Measurements from ENCODE around the gene PJVK. TPM values are rescaled to one million over a fixed set of nuclear protein-coding genes. Genes with fewer than 3 reads are reported as not detected.

Gene PJVK
- total and polyA plus RNA-seq, 2 of the 13 experiments (the other 11 are each of a cell fraction or from before 2014, with no cell fraction given), result 1.2 to 2.6 TPM

DNA sequence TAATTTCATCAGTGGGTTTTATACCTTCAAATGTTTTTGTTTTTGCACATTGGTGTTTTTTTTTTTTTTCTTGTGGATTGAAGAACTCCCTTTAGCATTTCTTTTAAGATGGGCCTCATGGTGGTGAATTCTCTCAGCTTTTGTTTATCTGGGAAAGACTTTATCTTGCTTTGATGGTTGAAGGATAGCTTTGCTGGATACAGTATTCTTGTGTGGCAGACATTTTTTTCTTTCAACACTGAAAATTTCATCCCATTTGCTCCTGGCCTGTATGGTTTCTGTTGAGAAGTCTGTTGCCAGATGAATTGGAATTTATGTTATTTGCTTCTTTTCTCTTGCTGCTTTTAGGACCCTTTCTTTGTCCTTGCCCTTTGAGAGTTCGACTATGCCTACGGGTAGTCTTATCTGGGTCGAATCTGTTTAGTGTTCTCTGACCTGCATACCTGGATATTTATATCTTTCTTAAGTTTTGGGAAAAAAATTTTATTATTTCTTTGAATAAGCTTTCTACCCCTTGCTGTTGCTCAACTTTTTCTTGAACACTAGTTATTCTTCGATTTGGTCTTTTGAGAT is 25.8 kb upstream of the PJVK start:
- ATAC-seq, result no peak
- H3K27ac ChIP-seq (ENCODE audit: extremely low read length, insufficient read depth, low read length), result no peak overlapping the region
- no peak for DNase-seq (ENCODE audit: low spot score)
- H3K4me1 ChIP-seq (ENCODE audit: insufficient read depth, low read length), result peaks cover 25% of the 10 kb centered on the region
- H2AFZ ChIP-seq (ENCODE audit: low read length), result no peak overlapping the region
- ChIA-PET CTCF (ENCODE audit: low intra/inter-chr PET ratio, low total read pairs) (no interaction called here), POLR2A (interaction anchor here (1.7 kb wide), 1 partner anchor 26 kb away, joined by 5 read pairs; the partner anchor contains the start of genes PJVK and PRKRA)
- H3K36me3 ChIP-seq (replicated peaks in 1 of 2; ENCODE audit: control insufficient read depth in 1 of 2, insufficient read depth in 2 of 2, low read length in 2 of 2), result no peaks in the 10 kb centered on the region
- BruUV-seq (replicated peaks), result no TSS peak
- 72% methylated on average over 4 of the region's 4 CpGs for whole genome bisulfite sequencing (ENCODE audit: low lambda C conversion rate)
- FAIRE-seq, result no peak
- no peak overlapping the region for H3K4me2 ChIP-seq (ENCODE audit: low read depth, low read length)
- H3K9ac ChIP-seq (ENCODE audit: insufficient read depth, low read depth, low read length), result no peak overlapping the region
- H4K20me1 ChIP-seq (ENCODE audit: insufficient read depth, low read length), result no peaks in the 10 kb centered on the region
- no peaks in the 10 kb centered on the region for H3K79me2 ChIP-seq (ENCODE audit: insufficient read depth, low read length)
- in situ Hi-C loops (cut with HindIII; ENCODE audit: extremely low pct_ligation_motif_present, low pct_unique_long_range_greater_than_20kb) (no loop called here), intact Hi-C loops (cut with micrococcal nuclease; ENCODE audit: unreplicated experiment) (no loop called here)
- no peak overlapping the region for H3K4me3 ChIP-seq (replicated peaks in 1 of 3; ENCODE audit: insufficient read depth in 1 of 3, low read depth in 2 of 3, low read length in 3 of 3)
- peaks cover 7% of the 10 kb centered on the region; the same call in 1 of the 2 replicates for H3K9me3 ChIP-seq (ENCODE audit: low read length)
- no peaks in the 10 kb centered on the region for H3K27me3 ChIP-seq (ENCODE audit: control insufficient read depth in 1 of 2, insufficient read depth in 2 of 2, low read length in 2 of 2)
- TF ChIP-seq FOXO1 (CRISPR knock-in tag; IDR thresholded peaks at IDR 0.05) (no peak), CENPX (CRISPR knock-in tag; IDR thresholded peaks at IDR 0.05) (no peak), TBP (CRISPR knock-in tag; IDR thresholded peaks at IDR 0.05) (no peak), ZNF749 (CRISPR knock-in tag; IDR thresholded peaks at IDR 0.05; ENCODE audit: borderline replicate concordance) (no peak), ZNF180 (CRISPR knock-in tag; IDR thresholded peaks at IDR 0.05; ENCODE audit: borderline replicate concordance, low read depth) (no peak), PLRG1 (conservative IDR thresholded peaks at IDR 0.05) (no peak), HOXA3 (CRISPR knock-in tag; IDR thresholded peaks at IDR 0.05) (no peak), FOSL2 (CRISPR knock-in tag; IDR thresholded peaks at IDR 0.05) (no peak), ZNF879 (CRISPR knock-in tag; IDR thresholded peaks at IDR 0.05) (no peak), ZNF235 (CRISPR knock-in tag; IDR thresholded peaks at IDR 0.05; ENCODE audit: borderline replicate concordance) (no peak), MED1 (CRISPR knock-in tag; IDR thresholded peaks at IDR 0.05) (no peak), EED (CRISPR knock-in tag; IDR thresholded peaks at IDR 0.05) (no peak), ZNF260 (CRISPR knock-in tag; IDR thresholded peaks at IDR 0.05; ENCODE audit: borderline replicate concordance, low read depth) (no peak), GATAD1 (CRISPR knock-in tag; IDR thresholded peaks at IDR 0.05) (no peak)
- TF ChIP-seq, protein P1, sequence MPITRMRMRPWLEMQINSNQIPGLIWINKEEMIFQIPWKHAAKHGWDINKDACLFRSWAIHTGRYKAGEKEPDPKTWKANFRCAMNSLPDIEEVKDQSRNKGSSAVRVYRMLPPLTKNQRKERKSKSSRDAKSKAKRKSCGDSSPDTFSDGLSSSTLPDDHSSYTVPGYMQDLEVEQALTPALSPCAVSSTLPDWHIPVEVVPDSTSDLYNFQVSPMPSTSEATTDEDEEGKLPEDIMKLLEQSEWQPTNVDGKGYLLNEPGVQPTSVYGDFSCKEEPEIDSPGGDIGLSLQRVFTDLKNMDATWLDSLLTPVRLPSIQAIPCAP (CRISPR knock-in tag; IDR thresholded peaks at IDR 0.05; ENCODE audit: low read depth), result no peak
- TF ChIP-seq, protein P2, sequence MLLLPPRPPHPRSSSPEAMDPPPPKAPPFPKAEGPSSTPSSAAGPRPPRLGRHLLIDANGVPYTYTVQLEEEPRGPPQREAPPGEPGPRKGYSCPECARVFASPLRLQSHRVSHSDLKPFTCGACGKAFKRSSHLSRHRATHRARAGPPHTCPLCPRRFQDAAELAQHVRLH (CRISPR knock-in tag; IDR thresholded peaks at IDR 0.05; ENCODE audit: borderline replicate concordance, low read depth), result no peak
- TF ChIP-seq, protein P3, sequence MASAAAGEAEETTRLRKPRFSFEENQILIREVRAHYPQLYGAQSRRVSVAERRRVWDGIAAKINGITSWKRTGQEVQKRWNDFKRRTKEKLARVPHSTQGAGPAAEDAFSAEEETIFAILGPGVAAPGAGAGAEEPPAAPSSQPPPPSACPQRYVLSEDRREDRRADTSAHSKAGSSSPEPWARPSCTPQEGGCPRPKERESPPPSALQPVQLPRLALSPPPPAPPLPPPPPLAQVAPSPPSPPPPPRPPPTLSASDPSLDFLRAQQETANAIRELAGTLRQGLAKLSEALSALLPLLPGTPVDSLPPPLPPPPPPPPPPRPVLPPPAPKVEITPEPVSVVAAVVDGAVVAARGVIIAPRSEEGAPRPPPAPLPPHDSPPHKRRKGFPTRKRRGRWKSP (CRISPR knock-in tag; IDR thresholded peaks at IDR 0.05), result no peak
- TF ChIP-seq, protein P4, sequence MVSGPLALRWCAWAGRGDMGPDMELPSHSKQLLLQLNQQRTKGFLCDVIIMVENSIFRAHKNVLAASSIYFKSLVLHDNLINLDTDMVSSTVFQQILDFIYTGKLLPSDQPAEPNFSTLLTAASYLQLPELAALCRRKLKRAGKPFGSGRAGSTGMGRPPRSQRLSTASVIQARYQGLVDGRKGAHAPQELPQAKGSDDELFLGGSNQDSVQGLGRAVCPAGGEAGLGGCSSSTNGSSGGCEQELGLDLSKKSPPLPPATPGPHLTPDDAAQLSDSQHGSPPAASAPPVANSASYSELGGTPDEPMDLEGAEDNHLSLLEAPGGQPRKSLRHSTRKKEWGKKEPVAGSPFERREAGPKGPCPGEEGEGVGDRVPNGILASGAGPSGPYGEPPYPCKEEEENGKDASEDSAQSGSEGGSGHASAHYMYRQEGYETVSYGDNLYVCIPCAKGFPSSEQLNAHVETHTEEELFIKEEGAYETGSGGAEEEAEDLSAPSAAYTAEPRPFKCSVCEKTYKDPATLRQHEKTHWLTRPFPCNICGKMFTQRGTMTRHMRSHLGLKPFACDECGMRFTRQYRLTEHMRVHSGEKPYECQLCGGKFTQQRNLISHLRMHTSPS (CRISPR knock-in tag; IDR thresholded peaks at IDR 0.05; ENCODE audit: low read depth), result no peak
- TF ChIP-seq, protein P5, sequence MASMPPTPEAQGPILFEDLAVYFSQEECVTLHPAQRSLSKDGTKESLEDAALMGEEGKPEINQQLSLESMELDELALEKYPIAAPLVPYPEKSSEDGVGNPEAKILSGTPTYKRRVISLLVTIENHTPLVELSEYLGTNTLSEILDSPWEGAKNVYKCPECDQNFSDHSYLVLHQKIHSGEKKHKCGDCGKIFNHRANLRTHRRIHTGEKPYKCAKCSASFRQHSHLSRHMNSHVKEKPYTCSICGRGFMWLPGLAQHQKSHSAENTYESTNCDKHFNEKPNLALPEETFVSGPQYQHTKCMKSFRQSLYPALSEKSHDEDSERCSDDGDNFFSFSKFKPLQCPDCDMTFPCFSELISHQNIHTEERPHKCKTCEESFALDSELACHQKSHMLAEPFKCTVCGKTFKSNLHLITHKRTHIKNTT (CRISPR knock-in tag; IDR thresholded peaks at IDR 0.05), result no peak
